Measurements from ENCODE around the gene CLDN2. TPM values are rescaled to one million over a fixed set of nuclear protein-coding genes. Genes with fewer than 3 reads are reported as not detected.

The CLDN2 gene
- total RNA-seq, 1 experiment from 2014 or later, result not detected

- Histone ChIP-seq H3K79me2 (ENCODE audit: low read depth) (no peaks in the 10 kb centered on the region), H2AFZ (no peak overlapping the region), H3K9me2 (ENCODE audit: insufficient read depth) (no peaks in the 10 kb centered on the region), H3K4me3 (no peak overlapping the region), H3K9me3 (ENCODE audit: insufficient read depth, low read depth) (no peaks in the 10 kb centered on the region), H3F3A (ENCODE audit: insufficient read depth, low read depth) (no peaks in the 10 kb centered on the region), H3K36me3 (ENCODE audit: low read depth) (no peaks in the 10 kb centered on the region), H3K27me3 (ENCODE audit: insufficient read depth, low read depth) (no peaks in the 10 kb centered on the region), H3K4me2 (no peak overlapping the region), H4K20me1 (ENCODE audit: insufficient read depth) (no peaks in the 10 kb centered on the region), H3K4me1 (replicated peaks; ENCODE audit: insufficient read depth) (0 out of 2 replicates have a peak, but pooled peaks cover 5% of the 10 kb centered on the region), H3K27ac (no peak overlapping the region)
- ChIA-PET POLR2A (ENCODE audit: unreplicated experiment) (no interaction called here), CTCF (no interaction called here)
- BruUV-seq (replicated peaks), result no TSS peak
- intact Hi-C loops (cut with micrococcal nuclease; ENCODE audit: unreplicated experiment), result no loop called here
- DNase-seq, result no peak
- no peak for TF ChIP-seq CTCF (conservative IDR thresholded peaks at IDR 0.05)
- no peak for TF ChIP-seq EZH2 (IDR thresholded peaks at IDR 0.05; ENCODE audit: low read depth)
These were observed 26.3 kb downstream of the CLDN2 start for GRCh38 chrX:106946464-106946863.

- Histone ChIP-seq H3K27ac (no peak overlapping the region), H3F3A (ENCODE audit: insufficient read depth, low read depth) (no peaks in the 10 kb centered on the region), H3K36me3 (ENCODE audit: low read depth) (no peaks in the 10 kb centered on the region), H3K4me3 (no peak overlapping the region), H4K20me1 (ENCODE audit: insufficient read depth) (no peaks in the 10 kb centered on the region), H3K9me2 (ENCODE audit: insufficient read depth) (no peaks in the 10 kb centered on the region), H3K27me3 (ENCODE audit: insufficient read depth, low read depth) (no peaks in the 10 kb centered on the region), H3K79me2 (ENCODE audit: low read depth) (no peaks in the 10 kb centered on the region), H2AFZ (no peak overlapping the region), H3K9me3 (ENCODE audit: insufficient read depth, low read depth) (no peaks in the 10 kb centered on the region), H3K4me1 (replicated peaks; ENCODE audit: insufficient read depth) (0 out of 2 replicates have a peak, but pooled peaks cover 5% of the 10 kb centered on the region), H3K4me2 (no peak overlapping the region)
- ChIA-PET POLR2A (ENCODE audit: unreplicated experiment) (no interaction called here), CTCF (no interaction called here)
- TF ChIP-seq CTCF (conservative IDR thresholded peaks at IDR 0.05), result no peak
- no peak for TF ChIP-seq EZH2 (IDR thresholded peaks at IDR 0.05; ENCODE audit: low read depth)
- intact Hi-C loops (cut with micrococcal nuclease; ENCODE audit: unreplicated experiment), result no loop called here
- no peak for DNase-seq
- no TSS peak for BruUV-seq (replicated peaks)
These were observed 28.4 kb downstream of the CLDN2 start for GRCh38 chrX:106948641-106949040.

GRCh38 chrX:106949366-106949765 is 29.2 kb downstream of the CLDN2 start:
- BruUV-seq (replicated peaks), result no TSS peak

More at GRCh38 chrX:106949366-106949765, 29.2 kb downstream of the CLDN2 start:
- Histone ChIP-seq H4K20me1 (ENCODE audit: insufficient read depth) (no peaks in the 10 kb centered on the region), H3K4me3 (no peak overlapping the region), H3K4me2 (no peak overlapping the region), H2AFZ (no peak overlapping the region), H3K9me2 (ENCODE audit: insufficient read depth) (no peaks in the 10 kb centered on the region), H3K79me2 (ENCODE audit: low read depth) (no peaks in the 10 kb centered on the region), H3K36me3 (ENCODE audit: low read depth) (no peaks in the 10 kb centered on the region), H3F3A (ENCODE audit: insufficient read depth, low read depth) (no peaks in the 10 kb centered on the region), H3K27ac (no peak overlapping the region), H3K27me3 (ENCODE audit: insufficient read depth, low read depth) (no peaks in the 10 kb centered on the region), H3K4me1 (replicated peaks; ENCODE audit: insufficient read depth) (peaks cover 9% of the 10 kb centered on the region), H3K9me3 (ENCODE audit: insufficient read depth, low read depth) (no peaks in the 10 kb centered on the region)
- no peak for DNase-seq
- TF ChIP-seq EZH2 (IDR thresholded peaks at IDR 0.05; ENCODE audit: low read depth), result no peak
- no peak for TF ChIP-seq CTCF (conservative IDR thresholded peaks at IDR 0.05)
- intact Hi-C loops (cut with micrococcal nuclease; ENCODE audit: unreplicated experiment), result no loop called here
- ChIA-PET POLR2A (ENCODE audit: unreplicated experiment) (no interaction called here), CTCF (interaction anchor here (0.6 kb wide), 1 partner anchor 19 kb away, joined by 3 read pairs; no protein-coding TSS in a partner anchor)
